Mesothelial cell of epicardium (in vitro differentiated cells): ENCODE measurements around the gene ENO4. TPM values are rescaled to one million over a fixed set of nuclear protein-coding genes. Genes with fewer than 3 reads are reported as not detected.
A peak's percentile ranks its signal among the peaks of the same experiment; 100 is the strongest.

Experiments
- DNase-seq, 2 experiments: peaks; one replicate each; pipeline ENCODE4 v3.0.0; 2021; ENCODE audit warnings: low spot score in 2 of 2; ENCODE audit not compliant: unreplicated experiment in 2 of 2
- H3K27ac Mint-ChIP-seq: 2 replicates; pipeline ENCODE4 v1.8.0; 2021; ENCODE audit warnings: mixed read lengths
- H3K27me3 Mint-ChIP-seq: 2 replicates; pipeline ENCODE4 v1.8.0; 2021; ENCODE audit warnings: low read depth, mixed read lengths
- H3K36me3 Mint-ChIP-seq: 2 replicates; pipeline ENCODE4 v1.8.0; 2021; ENCODE audit warnings: mixed read lengths
- H3K4me1 Mint-ChIP-seq: 2 replicates; pipeline ENCODE4 v1.8.0; 2021; ENCODE audit warnings: mixed read lengths
- H3K4me3 Mint-ChIP-seq: 2 replicates; pipeline ENCODE4 v1.8.0; 2021; ENCODE audit warnings: mild to moderate bottlenecking, moderate library complexity, mixed read lengths
- H3K9me3 Mint-ChIP-seq: 2 replicates; pipeline ENCODE4 v1.8.0; 2021; ENCODE audit warnings: mixed read lengths
- CTCF ChIP-seq: fragments of 200-600 bp; sonication (generic); IDR thresholded peaks from one replicate; pipeline ENCODE4 v1.5.0; 2021; ENCODE audit warnings: antibody characterized with exemption; ENCODE audit not compliant: unreplicated experiment
- total RNA-seq: library from RNA; stranded (reverse); gene quantifications from 3 replicates; pipeline ENCODE4 v1.2.1, GENCODE V29; 2021

Gene ENO4
- total RNA-seq, 1 donor from 2014 or later: 2.6 TPM

- Mint-ChIP-seq H3K36me3 (peaks cover 17% of the 10 kb centered on the region), H3K4me1 (peaks cover 5% of the 10 kb centered on the region), H3K9me3 (no peaks in the 10 kb centered on the region), H3K27ac (peak overlapping the region; percentile 57), H3K4me3 (no peak overlapping the region), H3K27me3 (no peaks in the 10 kb centered on the region)
- DNase-seq: no peak
- TF ChIP-seq CTCF: no peak
Measured at GRCh38 chr10:116926426-116926825, 77.1 kb downstream of the ENO4 start.

GRCh38 chr10:116931806-116932205 lies 82.5 kb downstream of the ENO4 start:
- Mint-ChIP-seq H3K36me3 (peaks cover 53% of the 10 kb centered on the region), H3K27me3 (no peaks in the 10 kb centered on the region), H3K9me3 (peaks cover 31% of the 10 kb centered on the region), H3K4me1 (no peaks in the 10 kb centered on the region), H3K4me3 (no peak overlapping the region), H3K27ac (no peak overlapping the region)
- TF ChIP-seq CTCF: no peak
- no peak for DNase-seq

Other genes with a start within 250 kb of the ENO4 start
- gene PNLIPRP2, start 228.5 kb upstream of the ENO4 start, total RNA-seq: not detected in 3 replicates
- 10.7 to 13.7 TPM (median 11.8 TPM) in 3 replicates for gene HSPA12A, start 106.9 kb upstream of the ENO4 start, total RNA-seq
- gene SHTN1, start 155.7 kb downstream of the ENO4 start, total RNA-seq: 38.6 to 41.2 TPM (median 38.7 TPM) in 3 replicates